HG03095 (cell line): ENCODE data around the gene SGSM2.

ENCODE experiments used
- ATAC-seq: cut with Tn5 transposase; IDR thresholded peaks from one replicate; pipeline ENCODE4 v1.9.1; 2021; ENCODE audit warnings: moderate library complexity; ENCODE audit not compliant: unreplicated experiment

The SGSM2 gene

DNA sequence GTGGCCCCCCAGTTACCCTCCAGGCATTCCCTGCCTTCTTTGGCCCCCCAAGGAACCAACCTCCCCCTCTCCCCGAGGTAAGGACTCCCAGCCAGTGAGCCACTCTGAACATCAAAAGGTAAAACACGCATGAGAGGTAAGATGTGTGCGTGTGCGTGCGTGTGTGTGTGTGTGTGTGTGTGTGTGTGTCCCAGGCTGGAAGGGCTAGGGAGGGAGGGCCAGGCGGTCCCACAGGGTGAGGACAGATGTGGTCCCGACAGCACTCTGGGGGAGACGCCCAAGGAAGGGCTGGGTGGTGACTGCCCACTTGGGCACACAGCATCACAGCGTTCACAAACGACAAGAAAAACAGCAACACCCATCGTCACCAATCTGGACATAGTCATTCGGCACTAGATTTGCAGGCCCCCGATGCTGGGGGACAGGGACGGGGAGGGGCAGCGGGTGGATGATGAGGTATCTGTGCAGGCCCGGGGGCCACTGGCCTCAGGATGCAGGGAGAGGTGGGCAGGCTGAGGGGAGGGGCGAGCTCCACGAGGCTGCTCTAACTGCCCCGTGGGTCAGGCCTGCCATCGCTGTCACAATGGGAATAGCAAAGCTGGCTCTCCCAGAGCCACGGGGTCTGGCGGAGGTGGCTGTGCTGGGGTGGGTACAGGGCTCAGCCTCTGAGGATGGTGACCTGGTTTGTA lies 47.3 kb downstream of the SGSM2 start:
- no peak for ATAC-seq

DNA sequence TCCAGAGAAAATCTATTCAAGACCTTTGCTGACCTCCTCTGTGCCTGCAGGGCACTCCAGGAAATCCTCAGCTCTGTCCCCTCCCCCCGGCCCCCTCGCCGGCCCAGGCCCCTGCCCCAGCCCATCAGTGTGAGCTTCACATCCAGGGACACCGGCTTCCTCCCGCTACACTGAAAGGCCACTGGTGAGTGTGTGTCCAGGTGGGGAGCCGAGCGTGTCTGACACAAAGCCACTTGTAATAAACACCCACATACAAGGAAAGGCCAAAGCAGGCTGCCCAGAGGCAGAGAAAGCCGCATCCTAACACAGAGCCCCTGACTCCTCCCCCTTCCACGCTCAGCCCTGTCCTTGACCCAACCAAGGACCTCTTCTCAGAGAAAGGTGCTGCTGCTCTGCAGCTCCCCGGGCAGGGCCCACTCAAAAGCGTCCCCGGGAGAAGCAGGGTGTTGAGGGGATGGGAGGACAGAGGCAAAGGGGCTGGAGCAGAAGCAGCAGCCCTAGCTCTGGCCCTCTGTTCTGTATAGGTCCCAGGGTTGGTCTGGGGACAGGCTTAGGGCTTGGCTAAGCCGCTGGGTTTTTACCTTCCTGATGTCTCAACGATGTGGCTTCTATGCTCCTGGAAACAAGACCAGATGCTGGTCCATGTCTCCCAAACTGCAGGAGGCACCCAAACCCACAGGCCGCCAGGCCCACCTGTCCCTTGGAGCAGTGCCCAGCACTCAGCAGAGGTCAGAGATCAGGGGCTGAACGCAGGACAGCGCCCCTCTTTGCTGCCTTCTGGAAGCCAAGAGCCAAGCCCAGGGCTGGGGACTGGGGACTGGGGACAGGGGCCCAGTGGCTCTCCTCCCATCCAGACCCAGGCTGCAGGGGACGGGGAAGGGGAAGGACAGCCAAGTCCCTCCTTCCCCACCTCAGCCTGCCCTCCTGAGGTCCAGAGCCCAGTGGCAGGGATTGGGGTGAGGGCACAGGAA lies 48.2 kb downstream of the SGSM2 start:
- no peak for ATAC-seq

DNA sequence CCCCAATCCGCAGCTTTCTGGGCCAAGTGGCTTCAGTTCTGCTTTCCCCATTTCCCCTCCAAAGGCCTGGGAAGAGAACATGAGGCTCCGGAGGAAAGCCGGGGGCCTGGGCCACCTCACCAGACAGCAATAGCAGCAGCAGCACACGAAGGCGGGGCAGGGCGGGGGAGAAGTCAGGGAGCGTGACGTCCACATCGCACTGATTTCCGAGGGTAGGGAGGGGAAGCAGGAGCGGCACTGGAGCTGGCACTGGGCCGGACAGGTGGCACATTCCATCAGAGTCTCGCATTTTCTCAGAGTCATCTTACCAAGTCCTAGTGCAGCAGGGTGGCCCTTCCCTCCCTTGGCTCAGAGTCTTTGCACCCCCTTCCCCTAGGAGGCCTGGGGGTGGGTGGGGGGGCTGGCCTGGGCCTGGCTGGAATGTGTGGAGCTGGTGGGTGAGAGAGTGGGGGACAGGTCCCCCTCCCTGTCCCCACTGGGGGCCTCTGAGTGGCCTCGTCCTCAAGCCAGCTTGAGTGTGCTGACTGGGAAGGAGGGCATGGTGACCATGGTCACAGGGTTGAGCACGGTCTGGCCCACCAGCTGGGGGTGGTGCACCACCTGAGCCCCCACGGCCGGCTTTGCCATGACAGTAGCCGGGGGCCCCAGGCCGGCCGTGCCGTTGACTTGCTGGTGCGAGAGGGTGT lies 49.2 kb downstream of the SGSM2 start:
- no peak for ATAC-seq

DNA sequence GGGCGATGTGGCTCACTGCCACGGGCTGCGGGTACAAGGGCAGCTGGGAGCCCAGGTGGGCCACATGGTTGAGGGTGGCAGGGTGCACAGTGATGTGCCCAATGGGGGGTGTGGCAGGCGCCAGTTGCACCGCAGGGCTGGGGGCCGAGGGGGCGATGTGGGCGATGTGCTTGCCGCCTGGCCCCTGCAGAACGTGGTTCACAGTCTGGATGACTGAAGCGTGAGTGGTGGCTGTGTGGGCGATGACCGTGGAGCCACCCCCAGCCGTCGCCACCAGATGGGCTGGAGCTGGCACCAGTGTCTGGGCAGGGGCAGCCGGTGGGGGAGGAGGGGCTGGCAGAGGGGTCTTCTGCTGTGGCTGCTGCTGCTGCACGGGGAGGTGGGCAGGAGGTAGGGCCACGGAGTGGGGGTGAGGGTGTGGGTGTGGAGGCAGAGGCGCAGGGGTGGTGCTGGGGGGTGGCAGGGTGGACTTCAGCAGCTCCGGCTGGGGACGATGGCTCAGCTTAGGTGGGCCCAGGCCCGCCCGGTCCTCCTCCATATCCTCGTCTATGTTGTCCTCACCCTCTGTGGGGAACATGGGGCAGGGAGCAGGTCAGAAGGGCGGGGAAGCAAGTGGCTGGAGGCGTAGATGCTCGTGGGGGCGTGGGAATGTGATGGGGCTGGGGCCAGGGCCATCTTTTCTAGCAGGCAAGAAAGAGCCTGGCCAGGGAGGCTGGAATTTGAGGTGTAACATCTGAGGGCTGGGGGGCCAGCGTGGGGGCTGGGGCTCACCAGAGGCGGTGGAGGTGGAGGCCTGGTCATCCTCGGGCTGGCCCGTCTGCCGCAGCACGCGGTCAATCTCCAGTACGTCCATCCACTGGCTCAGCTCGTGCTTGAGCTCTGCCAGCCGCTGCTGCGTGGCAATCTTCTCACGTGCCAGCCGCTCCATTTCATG lies 50.1 kb downstream of the SGSM2 start:
- no peak for ATAC-seq

DNA sequence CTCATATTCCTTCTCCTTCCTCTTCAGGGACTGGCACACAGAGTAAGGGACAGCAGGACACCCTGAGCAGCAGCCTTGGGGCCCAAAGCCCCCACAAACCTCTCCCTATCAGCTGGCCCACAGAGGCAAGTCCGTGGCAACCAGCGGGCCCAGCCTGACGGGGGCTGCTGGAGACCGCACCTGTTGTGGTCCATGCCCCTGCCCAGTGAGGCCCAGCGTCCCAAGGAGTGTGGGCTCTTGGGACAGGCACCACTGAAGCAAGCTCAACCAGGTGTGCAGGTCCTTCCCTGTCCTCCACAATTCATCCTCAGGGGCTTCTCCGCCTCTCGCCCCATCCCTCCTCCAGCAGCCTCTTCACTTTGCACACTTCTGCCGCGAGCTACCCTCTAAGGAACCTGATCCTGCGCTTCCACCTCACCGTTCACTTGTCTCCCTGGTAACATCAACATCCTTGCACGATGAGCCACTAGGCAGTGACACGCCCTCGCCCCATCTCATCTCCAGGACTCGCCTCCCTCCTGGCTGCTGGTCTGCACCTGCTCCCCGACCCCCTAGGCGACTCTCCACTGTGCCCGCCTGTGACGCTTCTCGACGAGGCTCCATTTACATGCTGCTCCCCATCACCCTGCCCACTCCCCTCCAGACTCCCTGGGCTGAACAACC lies 50.9 kb downstream of the SGSM2 start:
- no peak for ATAC-seq

DNA sequence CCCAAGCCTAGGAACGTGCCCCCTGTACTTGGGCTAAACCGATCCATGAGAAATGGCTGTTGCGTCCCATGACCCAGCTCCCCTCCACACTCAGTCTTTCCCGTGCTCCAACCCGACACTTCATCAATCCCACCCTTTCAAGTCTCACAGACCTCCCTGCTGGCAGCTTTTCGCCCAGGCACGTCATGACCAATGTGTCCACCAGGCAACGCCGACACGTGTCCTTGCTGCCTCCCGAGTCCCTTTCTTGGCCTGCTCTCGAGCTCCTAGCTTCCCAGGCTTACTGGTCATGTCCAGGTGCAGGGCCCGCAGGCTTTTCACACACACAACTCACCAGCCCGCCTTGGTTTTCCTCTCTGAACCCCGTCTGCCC lies 51.4 kb downstream of the SGSM2 start:
- ATAC-seq, result no peak

DNA sequence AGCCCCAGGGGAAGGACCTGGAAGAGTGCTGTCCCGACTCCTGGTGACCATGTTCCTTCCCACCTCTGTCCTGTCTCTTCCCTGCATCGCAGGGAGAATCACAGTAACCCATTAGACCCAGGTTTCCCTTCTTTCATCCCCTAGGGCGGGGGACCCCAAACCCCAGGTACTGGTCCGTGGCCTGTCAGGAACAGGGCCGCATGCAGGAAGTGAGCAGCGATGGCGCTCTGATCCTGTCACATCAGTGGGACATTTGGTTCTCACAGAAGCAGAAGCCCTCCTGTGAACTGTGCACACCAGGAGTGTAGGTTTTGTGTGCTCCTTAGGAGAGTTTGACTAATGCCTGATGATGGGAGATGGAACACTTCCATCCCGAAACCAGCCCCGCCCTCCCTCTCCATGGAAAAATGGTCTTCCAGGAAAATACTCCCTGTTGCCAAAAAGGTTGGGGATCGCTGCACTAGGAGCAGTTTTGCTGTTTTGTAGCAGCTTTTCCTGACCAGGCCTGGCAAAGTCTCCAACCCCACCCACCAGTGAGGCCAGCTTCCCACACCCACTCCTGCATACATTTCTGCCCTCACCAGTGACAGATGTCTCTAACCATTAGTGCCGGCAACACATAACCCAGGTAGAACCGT lies 53.0 kb downstream of the SGSM2 start:
- ATAC-seq, result no peak

DNA sequence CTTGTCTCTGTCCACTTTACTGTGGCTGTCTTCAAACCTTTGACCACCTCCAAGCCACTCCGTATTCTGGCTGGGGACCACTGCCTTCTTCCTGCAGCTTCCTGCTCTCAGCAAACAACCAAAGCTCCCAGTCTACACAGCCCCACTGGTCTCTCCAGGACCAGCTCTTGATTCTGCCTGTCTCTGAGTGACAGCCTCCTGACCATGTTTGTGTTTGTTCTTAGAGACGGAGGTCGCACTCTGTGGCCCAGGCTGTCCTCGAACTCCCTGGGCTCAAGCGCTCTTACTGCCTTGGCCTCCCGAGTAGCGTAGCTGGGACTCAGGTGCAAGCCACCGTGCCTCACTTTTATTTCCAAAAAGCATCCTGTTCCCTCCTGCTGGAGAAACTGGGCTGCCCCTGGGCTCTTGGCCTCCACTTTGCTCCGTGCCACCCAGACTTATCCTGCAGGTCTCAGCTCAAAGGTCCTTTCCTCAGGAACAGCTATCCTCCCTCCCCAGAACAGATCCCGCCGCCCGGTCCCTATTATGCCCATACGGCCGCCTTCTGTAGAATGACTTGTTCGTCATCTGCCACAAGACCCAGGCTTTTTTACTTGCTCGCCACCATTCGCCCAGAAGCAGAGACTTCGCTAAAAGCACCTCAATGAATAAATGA lies 54.4 kb downstream of the SGSM2 start:
- ATAC-seq, result no peak

DNA sequence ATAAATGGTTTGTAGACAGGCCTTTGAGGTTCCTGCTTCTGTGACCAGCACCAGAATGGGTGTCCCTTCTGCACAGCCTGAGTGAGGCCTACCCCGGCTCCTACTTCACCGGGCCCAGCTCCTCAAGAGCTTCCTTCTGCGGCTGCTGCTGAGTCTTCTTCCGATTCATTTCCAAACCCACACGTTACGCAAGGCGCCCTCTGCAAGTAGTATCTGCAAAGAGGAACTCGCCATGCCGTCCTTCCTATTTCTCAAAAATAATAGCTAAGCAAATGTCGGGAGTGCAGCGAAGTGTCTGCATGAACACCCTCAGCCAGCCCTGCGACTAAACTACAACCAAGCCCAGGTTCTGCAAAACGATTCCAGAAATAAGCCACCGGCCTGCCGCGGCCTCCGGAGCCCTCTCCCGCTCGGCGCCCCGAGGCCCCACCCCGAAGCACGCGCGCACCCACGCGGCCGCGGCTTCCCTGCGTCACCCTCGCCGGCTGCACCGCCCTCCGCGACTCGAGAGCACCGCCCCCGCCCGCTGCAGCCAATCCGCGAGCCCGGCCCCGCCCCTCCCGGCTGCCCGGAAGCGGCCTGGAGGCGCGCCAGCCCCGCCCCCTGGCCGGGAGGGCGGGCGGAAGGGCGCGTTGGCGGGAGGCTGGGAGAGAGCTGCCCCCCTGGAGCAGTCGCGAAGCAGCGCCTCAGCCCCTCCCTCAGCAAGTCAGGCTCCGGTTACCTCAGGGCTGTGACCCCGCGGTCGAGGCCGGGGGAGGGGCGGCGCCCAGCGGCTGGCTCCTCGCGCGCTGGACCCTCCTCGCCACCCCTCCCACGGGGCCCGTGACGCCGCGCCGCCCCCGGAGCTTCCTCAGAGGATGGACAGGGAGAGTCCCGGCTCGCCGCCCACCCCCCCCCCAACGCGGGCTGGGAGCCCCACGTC lies 55.2 kb downstream of the SGSM2 start:
- ATAC-seq, result peak; percentile 41

DNA sequence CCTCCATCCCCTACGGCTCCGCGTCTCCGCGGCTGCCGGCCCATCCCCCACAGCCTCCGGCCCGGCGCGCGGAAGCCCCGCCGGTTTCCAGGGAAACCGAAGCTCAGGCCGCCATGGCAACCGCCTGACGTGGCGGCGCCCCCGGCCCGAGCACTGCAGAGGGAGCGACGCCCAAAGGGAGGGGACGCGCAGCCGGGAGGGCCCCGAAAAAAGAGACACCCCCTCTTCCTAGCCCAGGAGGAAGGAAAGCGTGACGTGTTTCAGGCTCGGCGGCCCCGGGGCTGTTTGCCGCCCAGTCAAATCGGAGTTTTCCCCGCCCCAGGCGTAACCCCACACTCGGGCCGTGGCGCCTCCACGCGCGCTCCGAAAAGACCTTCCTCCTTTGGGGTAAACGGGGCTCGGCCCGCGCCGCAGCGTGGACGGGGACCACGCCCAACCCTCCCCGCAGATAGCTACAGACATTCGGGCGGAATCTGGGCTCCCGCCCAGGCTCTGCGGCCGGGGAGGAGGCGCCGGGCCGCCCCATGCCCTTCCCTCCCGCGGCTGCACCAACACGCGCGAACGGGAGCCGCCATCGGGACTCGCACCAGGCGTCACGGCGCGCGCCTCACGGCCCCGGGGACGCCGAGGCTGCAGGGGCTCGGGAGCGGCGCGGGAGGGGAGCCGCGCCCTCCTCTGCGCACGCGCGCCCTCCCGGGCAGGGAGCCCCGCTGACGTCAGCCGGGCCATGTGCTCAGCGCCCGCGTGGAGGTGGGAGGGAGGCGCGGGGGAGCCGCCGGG lies 56.1 kb downstream of the SGSM2 start:
- ATAC-seq, result peak; percentile 14

DNA sequence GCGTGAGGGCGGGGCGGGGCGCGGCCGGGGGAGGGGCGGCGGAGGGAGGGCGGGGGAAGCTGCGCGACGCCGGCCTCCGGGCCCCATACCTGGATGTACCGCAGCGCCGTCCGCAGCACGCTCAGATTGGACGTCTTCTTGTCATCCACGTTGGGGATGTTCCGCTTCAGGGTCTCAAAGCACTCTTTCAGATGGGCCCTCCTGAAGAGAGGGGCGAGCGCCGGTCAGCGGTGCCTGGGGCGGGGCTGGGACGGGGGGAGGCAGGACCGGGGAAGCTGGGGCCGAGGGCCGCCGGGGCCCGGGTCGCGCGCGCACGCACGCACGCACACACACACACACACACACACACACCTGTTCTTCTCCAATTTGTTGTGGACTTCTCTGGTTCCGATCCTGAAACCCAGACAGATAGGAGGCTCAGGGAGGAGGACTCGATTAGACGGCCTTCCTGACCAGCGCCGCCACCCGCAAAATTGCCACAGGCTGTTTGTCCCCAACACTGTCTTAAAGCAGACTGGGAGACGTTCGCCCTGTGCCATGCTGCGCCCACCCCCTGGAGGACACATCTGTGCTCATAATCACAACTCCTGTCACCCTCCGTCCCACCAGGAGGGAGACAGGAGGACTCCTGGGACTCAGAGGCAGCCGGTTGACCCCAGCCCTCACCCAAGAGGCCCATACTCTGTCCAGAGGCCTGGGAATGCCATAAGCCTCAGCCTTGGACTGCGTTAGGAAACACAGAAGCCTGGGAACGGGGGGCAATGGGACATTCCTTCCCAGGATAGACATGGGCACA lies 56.9 kb downstream of the SGSM2 start:
- no peak for ATAC-seq

DNA sequence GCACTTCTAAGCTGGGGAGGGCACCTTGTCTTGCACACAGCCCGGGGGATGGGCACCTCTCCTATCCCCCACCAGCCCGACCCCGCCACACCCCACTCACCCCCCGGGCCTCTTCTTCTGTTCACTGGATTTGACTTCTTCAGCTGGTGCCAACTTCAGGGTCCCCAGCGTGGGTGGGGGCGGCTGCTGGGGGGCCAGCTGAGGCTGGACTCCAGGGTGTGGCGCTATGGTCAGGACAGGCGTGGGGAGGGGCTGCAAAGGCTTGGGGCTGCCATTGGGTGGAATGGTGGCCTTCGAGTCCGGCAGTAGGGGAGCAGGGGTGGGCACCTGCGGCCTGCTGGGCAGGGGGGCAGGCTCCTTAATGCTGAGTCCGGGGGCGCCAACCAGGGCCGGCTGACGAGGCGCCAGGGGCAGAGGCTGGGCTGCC lies 57.5 kb downstream of the SGSM2 start:
- no peak for ATAC-seq

DNA sequence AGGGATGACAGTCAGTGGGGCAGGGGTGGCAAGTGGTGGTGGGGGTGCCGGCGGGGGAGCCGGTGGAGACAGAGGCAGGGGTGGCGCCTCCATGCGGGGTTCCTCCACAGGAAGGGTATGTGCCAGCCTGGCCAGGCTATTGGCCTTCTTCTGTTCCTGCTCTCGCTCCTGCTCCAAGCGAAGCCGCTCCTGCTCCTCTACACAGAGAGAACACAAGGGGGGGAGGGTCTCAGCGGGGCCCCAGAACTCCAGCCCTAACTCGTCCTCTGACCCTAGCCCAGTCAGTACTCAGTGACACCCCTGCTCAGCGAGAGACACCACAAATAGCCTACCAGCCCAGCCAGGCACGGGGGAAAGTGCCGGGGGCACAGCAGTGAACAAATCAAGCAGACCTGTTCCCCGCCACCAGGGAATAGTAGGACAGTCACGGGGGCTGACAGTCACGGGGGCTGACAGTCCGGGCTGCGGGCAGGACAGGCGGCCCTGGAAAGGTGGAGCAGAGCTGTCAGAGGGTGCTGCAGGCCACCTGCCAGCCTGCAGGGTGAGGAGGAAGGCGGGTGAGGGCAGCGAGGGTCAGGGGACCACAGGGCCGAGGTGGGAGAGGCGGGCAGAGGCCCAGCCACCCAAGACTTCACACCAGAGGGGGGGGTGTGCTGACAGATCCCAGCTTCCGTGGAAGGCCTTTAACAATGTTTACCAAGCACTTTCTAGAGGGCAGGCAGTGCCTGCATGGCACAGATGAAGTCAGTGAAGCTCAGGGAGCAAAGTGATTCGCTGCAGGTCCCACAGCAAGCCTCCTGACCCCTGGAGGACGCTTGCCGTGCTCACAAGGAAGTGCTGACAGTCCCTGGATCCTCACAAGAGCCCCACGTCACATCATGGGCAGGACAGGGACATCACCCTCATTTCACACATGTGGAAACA lies 58.2 kb downstream of the SGSM2 start:
- ATAC-seq, result no peak

DNA sequence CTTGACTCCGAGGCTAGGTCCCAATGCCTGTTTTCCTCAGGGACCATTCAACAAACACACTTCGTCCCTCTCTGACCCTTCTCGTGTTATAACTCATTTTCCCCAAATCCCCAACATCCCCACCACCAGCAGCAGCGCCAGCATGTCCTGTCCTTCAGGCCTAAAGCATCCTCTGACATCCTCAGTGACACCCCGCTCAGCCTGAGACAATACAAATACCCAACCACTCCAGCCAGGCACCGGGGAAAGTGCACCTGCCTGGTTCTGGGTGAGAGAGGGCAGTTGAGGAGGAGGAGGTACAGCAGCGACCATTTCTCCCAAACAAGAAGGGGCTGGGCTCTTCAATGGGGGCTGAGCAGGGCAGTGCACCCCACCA lies 58.9 kb downstream of the SGSM2 start:
- no peak for ATAC-seq

DNA sequence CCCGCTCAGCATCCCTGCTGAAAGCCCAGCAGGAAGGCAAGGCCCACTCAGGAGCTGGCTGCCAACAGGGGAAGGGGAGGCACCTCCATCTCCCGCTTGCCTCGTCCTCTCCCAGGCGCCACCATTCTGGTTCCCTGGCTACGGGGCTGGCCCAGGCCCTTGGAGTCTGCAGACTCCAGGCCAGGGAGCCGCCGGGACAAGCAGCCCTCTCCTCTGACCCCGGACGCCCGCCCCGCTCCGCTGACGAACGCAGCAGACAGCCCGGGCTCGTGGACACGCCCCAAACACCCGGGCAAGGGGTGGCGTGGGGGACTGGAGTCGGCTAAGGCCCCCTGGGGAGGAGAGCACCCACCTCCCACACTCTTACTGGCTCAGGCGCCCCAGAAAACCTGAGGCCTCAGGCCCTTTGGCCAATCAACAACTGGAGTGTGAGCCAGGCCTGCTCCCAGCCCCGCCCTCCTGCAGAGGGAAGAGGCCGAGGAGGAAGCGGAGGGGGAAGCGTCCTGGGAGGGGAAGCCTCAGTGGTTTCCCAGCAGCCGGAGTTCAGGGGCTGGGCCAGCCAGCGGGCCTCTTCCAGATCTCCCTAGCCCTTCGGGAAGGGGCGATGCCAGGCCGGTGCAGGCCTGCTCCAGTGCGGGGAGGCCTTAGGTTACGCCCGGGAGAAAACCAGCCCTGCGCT lies 59.4 kb downstream of the SGSM2 start:
- ATAC-seq, result no peak
